HG03066 (cell line): ENCODE results near the gene EEF1AKMT3.

Experiments
- ATAC-seq: cut with Tn5 transposase; IDR thresholded peaks from one replicate; pipeline ENCODE4 v1.9.1; 2021; ENCODE audit warnings: low read depth; ENCODE audit not compliant: unreplicated experiment

Gene EEF1AKMT3

GRCh38 chr12:57781244-57781643 lies 8.8 kb downstream of the EEF1AKMT3 start:
- ATAC-seq: no peak

- ATAC-seq: no peak
Observed at GRCh38 chr12:57781801-57782200, 9.4 kb downstream of the EEF1AKMT3 start.

GRCh38 chr12:57782243-57782607 lies 9.8 kb downstream of the EEF1AKMT3 start:
- ATAC-seq: no peak

GRCh38 chr12:57782608-57783465 lies 10.4 kb downstream of the EEF1AKMT3 start, which contains the start of gene TSFM:
TSFM (plus strand) TSS chr12:57782787; CDS start chr12:57782802, 15 bp downstream.
- ATAC-seq: peak; percentile 86

- no peak for ATAC-seq
Observed at GRCh38 chr12:57783466-57783801, 11.0 kb downstream of the EEF1AKMT3 start.

GRCh38 chr12:57783861-57784260 lies 11.4 kb downstream of the EEF1AKMT3 start:
- ATAC-seq: no peak

- no peak for ATAC-seq
Observed at GRCh38 chr12:57793920-57794319, 21.5 kb downstream of the EEF1AKMT3 start.

GRCh38 chr12:57795354-57795753 lies 22.9 kb downstream of the EEF1AKMT3 start:
- no peak for ATAC-seq

GRCh38 chr12:57796996-57797395 lies 24.6 kb downstream of the EEF1AKMT3 start:
- no peak for ATAC-seq

GRCh38 chr12:57797933-57798332 lies 25.5 kb downstream of the EEF1AKMT3 start:
- ATAC-seq: no peak

GRCh38 chr12:57800965-57801364 lies 28.6 kb downstream of the EEF1AKMT3 start:
- ATAC-seq: no peak

- ATAC-seq: no peak
Observed at GRCh38 chr12:57802607-57803006, 30.2 kb downstream of the EEF1AKMT3 start.

GRCh38 chr12:57803319-57803893 lies 31.0 kb downstream of the EEF1AKMT3 start:
- no peak for ATAC-seq

- no peak for ATAC-seq
Observed at GRCh38 chr12:57806677-57807076, 34.3 kb downstream of the EEF1AKMT3 start.

- no peak for ATAC-seq
Observed at GRCh38 chr12:57807285-57807684, 34.9 kb downstream of the EEF1AKMT3 start.

- ATAC-seq: no peak
Observed at GRCh38 chr12:57808351-57808750, 35.9 kb downstream of the EEF1AKMT3 start.

- no peak for ATAC-seq
Observed at GRCh38 chr12:57809425-57809824, 37.0 kb downstream of the EEF1AKMT3 start.

- ATAC-seq: no peak
Observed at GRCh38 chr12:57810450-57810849, 38.0 kb downstream of the EEF1AKMT3 start.

GRCh38 chr12:57811028-57811755 lies 38.8 kb downstream of the EEF1AKMT3 start:
- no peak for ATAC-seq

GRCh38 chr12:57813111-57813970 lies 40.9 kb downstream of the EEF1AKMT3 start:
- no peak for ATAC-seq
